K562 (cell line): ENCODE measurements around the gene MYADML2. TPM values are rescaled to one million over a fixed set of nuclear protein-coding genes. Genes with fewer than 3 reads are reported as not detected.
A peak's percentile ranks its signal among the peaks of the same experiment; 100 is the strongest.

ENCODE experiments used
- CBFA2T2 ChIP-seq: fragments of 450-650 bp; conservative IDR thresholded peaks from 2 replicates; pipeline ENCODE4 v1.6.1; 2017; ENCODE audit warnings: mild to moderate bottlenecking
- E2F3 ChIP-seq: fragments of 250-450 bp; sonication (Bioruptor Pico); IDR thresholded peaks from 2 replicates; pipeline ENCODE4 v1.4.0; 2020; ENCODE audit warnings: mild to moderate bottlenecking
- ESRRB ChIP-seq: fragments of 250-450 bp; sonication (Bioruptor Pico); IDR thresholded peaks from 2 replicates; pipeline ENCODE4 v1.5.0; 2020; ENCODE audit warnings: mild to moderate bottlenecking, moderate library complexity, borderline replicate concordance
- ETV1 ChIP-seq: fragments of 450-650 bp; conservative IDR thresholded peaks from 2 replicates; pipeline ENCODE4 v1.6.1; 2016; ENCODE audit warnings: missing genetic modification characterization, control low read depth, low read depth, missing compliant biosample characterization
- FIP1L1 ChIP-seq: fragments of 200-400 bp; formaldehyde crosslinking; IDR thresholded peaks from 2 replicates; pipeline ENCODE4 v1.6.1; 2018; ENCODE audit warnings: mild to moderate bottlenecking, low read depth, low read length; ENCODE audit not compliant: poor library complexity, severe bottlenecking
- IFI16 ChIP-seq: fragments of 250-450 bp; sonication (Bioruptor Pico); IDR thresholded peaks from 2 replicates; pipeline ENCODE4 v2.1.2; 2022; ENCODE audit warnings: mild to moderate bottlenecking, inconsistent platforms
- IRF9 ChIP-seq: fragments of 450-650 bp; IDR thresholded peaks from 2 replicates; pipeline ENCODE4 v1.6.1; 2016; ENCODE audit warnings: missing biosample characterization, missing genetic modification characterization
- KDM4B ChIP-seq, 2 experiments: fragments of 450-650 bp in 1 of 2; sonication (generic) in 1 of 2; IDR thresholded peaks; 2 replicates each; pipeline ENCODE4 v1.6.1; 2016 to 2017; ENCODE audit warnings: borderline replicate concordance in 2 of 2, antibody characterized with exemption in 1 of 2, low read depth in 1 of 2, mild to moderate bottlenecking in 1 of 2
- KLF1 ChIP-seq: fragments of 450-650 bp; IDR thresholded peaks from 2 replicates; pipeline ENCODE4 v1.6.1; 2016; ENCODE audit warnings: missing genetic modification characterization, missing compliant biosample characterization
- NBN ChIP-seq: fragments of 450-650 bp; IDR thresholded peaks from 2 replicates; pipeline ENCODE4 v1.6.1; 2016; ENCODE audit warnings: low read depth, mild to moderate bottlenecking
- PRDM10 ChIP-seq: fragments of 450-650 bp; IDR thresholded peaks from 2 replicates; pipeline ENCODE4 v1.6.1; 2018; ENCODE audit not compliant: partially characterized antibody
- SIN3A ChIP-seq, 2 experiments: fragments of 150-350 bp in 1 of 2; IDR thresholded peaks; 2 replicates each; pipeline ENCODE4 v1.6.1; 2011 to 2016; ENCODE audit warnings: borderline replicate concordance in 2 of 2, low read depth in 2 of 2, low read length in 2 of 2, mild to moderate bottlenecking in 2 of 2, moderate library complexity in 2 of 2; ENCODE audit not compliant: control insufficient read depth in 1 of 2
- SNIP1 ChIP-seq: fragments of 450-650 bp; IDR thresholded peaks from 2 replicates; pipeline ENCODE4 v1.7.1; 2017; ENCODE audit warnings: low read depth, mild to moderate bottlenecking
- TSC22D4 ChIP-seq: fragments of 450-650 bp; IDR thresholded peaks from 2 replicates; pipeline ENCODE4 v1.6.1; 2016; ENCODE audit warnings: missing genetic modification characterization, missing biosample characterization, control low read depth
- XRCC5 ChIP-seq: fragments of 200-400 bp; formaldehyde crosslinking; IDR thresholded peaks from 2 replicates; pipeline ENCODE4 v1.6.1; 2017; ENCODE audit warnings: low read depth, mild to moderate bottlenecking, low read length
- ZBTB7A ChIP-seq: IDR thresholded peaks from 2 replicates; pipeline ENCODE4 v1.6.1; 2011; ENCODE audit warnings: low read depth, mild to moderate bottlenecking, low read length, moderate library complexity, borderline replicate concordance; ENCODE audit not compliant: control insufficient read depth
- ZMIZ1 ChIP-seq, 2 experiments: fragments of 150-350 bp in 1 of 2; IDR thresholded peaks; 2 replicates each; pipeline ENCODE4 v1.6.1; 2012 to 2016; ENCODE audit warnings: low read depth in 2 of 2, low read length in 2 of 2, mild to moderate bottlenecking in 1 of 2, moderate library complexity in 1 of 2
- ZNF175 ChIP-seq: fragments of 200-800 bp; sonication (Bioruptor generic); IDR thresholded peaks from 2 replicates; pipeline ENCODE4 v1.6.1; 2016; ENCODE audit warnings: low read depth, mild to moderate bottlenecking, missing genetic modification characterization, missing compliant biosample characterization
- ZNF507 ChIP-seq: conservative IDR thresholded peaks from 2 replicates; pipeline ENCODE4 v1.6.1; 2017; ENCODE audit warnings: missing genetic modification characterization, missing compliant biosample characterization
- polyA plus RNA-seq, 8 experiments: library from polyadenylated mRNA; depleted of rRNA in 4 of 8; stranded (reverse) in 5 of 8; unstranded in 3 of 8; fragments of >200 nt; fragmentation: Nextera tagmentation in 2 of 8; fragmentation: Illumina TruSeq in 1 of 8; extraction: Ambion mirVana in 2 of 8; extraction: Trizol in 1 of 8; gene quantifications; 2 replicates each; pipeline versions ENCODE4 v1.2.1 to v1.2.3, GENCODE V29; 2011 to 2014; ENCODE audit warnings: inconsistent platforms in 1 of 8, missing spikeins in 1 of 8
- total RNA-seq, 7 experiments: library from RNA; depleted of rRNA in 6 of 7; stranded (reverse); fragments of >200 nt in 6 of 7; fragmentation: Illumina TruSeq in 2 of 7; extraction: Trizol in 2 of 7; gene quantifications; 2 replicates each; pipeline versions ENCODE4 v1.2.1 to v1.2.3, GENCODE V29; 2011 to 2021; ENCODE audit warnings: low replicate concordance in 1 of 7

MYADML2 gene
- total and polyA plus RNA-seq, 9 of the 15 experiments (the other 6 are each of a cell fraction or from before 2014, with no cell fraction given) = not detected

- TF ChIP-seq IRF9 (no peak), KLF1 (tag) (no peak), E2F3 (CRISPR knock-in tag) (no peak), PRDM10 (no peak), XRCC5 (no peak), ZBTB7A (peak; percentile 29; the same call in 1 of the 2 replicates), KDM4B (IDR thresholded peaks at IDR 0.05; ENCODE audit: borderline replicate concordance in 2 of 2, low read depth in 1 of 2) (no peak), SNIP1 (no peak), CBFA2T2 (peak; percentile 39; the same call in 1 of the 2 replicates), ETV1 (tag) (no peak), IFI16 (CRISPR knock-in tag) (no peak), ZNF507 (no peak), FIP1L1 (peak; percentile 41), SIN3A (IDR thresholded peaks at IDR 0.05; ENCODE audit: borderline replicate concordance in 2 of 2, control insufficient read depth in 1 of 2, low read depth in 2 of 2, low read length in 2 of 2) (no peak), NBN (no peak), ZMIZ1 (IDR thresholded peaks at IDR 0.05; ENCODE audit: low read depth in 2 of 2, low read length in 2 of 2) (no peak), ESRRB (CRISPR knock-in tag) (no peak), TSC22D4 (no peak), ZNF175 (CRISPR knock-in tag) (no peak)
Measured at GRCh38 chr17:81966343-81967243, 19.6 kb upstream of the MYADML2 start (continued).
